ENCODE results near the gene CDC42SE2. TPM values are rescaled to one million over a fixed set of nuclear protein-coding genes. Genes with fewer than 3 reads are reported as not detected.

CDC42SE2 gene
- polyA plus RNA-seq, 1 donor from 2014 or later = 48.2 TPM

DNA sequence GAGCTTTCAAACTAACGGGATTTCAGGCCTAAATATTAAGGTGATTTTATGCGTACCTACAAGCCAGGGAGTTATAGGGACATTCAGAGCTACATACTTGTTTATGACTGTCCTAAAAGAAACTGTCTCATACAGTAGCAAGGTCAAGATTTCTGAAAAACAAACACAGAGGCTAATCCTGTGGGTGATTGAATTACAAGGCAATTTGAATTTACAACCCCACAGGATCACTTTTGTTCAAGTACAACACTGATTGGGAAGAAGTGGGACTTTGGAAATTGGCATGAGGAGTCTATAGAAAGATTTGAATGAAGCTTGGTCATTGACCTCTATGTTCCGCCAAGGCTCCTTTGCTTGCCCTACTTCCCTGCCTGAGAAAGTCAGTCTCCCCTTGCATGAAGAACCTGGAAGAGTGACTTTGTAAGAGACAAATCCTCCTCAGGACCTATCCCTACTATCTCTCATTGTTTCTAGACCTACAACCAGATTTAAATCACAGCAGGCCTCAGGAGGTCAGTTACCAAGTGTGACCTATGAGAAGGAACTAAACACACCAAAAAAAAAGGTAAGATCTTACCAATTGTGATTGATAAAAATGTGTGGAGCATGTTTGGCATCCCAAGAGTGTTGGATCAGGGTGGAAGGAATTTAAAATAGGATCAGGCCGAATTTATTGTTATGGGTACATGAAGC is 38.4 kb upstream of the CDC42SE2 start:
- TF ChIP-seq, protein P1, sequence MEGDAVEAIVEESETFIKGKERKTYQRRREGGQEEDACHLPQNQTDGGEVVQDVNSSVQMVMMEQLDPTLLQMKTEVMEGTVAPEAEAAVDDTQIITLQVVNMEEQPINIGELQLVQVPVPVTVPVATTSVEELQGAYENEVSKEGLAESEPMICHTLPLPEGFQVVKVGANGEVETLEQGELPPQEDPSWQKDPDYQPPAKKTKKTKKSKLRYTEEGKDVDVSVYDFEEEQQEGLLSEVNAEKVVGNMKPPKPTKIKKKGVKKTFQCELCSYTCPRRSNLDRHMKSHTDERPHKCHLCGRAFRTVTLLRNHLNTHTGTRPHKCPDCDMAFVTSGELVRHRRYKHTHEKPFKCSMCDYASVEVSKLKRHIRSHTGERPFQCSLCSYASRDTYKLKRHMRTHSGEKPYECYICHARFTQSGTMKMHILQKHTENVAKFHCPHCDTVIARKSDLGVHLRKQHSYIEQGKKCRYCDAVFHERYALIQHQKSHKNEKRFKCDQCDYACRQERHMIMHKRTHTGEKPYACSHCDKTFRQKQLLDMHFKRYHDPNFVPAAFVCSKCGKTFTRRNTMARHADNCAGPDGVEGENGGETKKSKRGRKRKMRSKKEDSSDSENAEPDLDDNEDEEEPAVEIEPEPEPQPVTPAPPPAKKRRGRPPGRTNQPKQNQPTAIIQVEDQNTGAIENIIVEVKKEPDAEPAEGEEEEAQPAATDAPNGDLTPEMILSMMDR (IDR thresholded peaks at IDR 0.05; ENCODE audit: poor library complexity, severe bottlenecking) = no peak
- TF ChIP-seq TAF1 (IDR thresholded peaks at IDR 0.05; ENCODE audit: low read depth) (no peak), POLR2AphosphoS5 (IDR thresholded peaks at IDR 0.05) (no peak), MXI1 (conservative IDR thresholded peaks at IDR 0.05; ENCODE audit: poor library complexity, severe bottlenecking) (no peak), SMC3 (conservative IDR thresholded peaks at IDR 0.05; ENCODE audit: poor library complexity) (no peak), RAD21 (conservative IDR thresholded peaks at IDR 0.05) (no peak), EZH2 (IDR thresholded peaks at IDR 0.05; ENCODE audit: borderline replicate concordance, insufficient read depth, low read length, poor library complexity, severe bottlenecking) (no peak), EP300 (conservative IDR thresholded peaks at IDR 0.05; ENCODE audit: poor library complexity, severe bottlenecking) (no peak)
- TF ChIP-seq, protein P2, sequence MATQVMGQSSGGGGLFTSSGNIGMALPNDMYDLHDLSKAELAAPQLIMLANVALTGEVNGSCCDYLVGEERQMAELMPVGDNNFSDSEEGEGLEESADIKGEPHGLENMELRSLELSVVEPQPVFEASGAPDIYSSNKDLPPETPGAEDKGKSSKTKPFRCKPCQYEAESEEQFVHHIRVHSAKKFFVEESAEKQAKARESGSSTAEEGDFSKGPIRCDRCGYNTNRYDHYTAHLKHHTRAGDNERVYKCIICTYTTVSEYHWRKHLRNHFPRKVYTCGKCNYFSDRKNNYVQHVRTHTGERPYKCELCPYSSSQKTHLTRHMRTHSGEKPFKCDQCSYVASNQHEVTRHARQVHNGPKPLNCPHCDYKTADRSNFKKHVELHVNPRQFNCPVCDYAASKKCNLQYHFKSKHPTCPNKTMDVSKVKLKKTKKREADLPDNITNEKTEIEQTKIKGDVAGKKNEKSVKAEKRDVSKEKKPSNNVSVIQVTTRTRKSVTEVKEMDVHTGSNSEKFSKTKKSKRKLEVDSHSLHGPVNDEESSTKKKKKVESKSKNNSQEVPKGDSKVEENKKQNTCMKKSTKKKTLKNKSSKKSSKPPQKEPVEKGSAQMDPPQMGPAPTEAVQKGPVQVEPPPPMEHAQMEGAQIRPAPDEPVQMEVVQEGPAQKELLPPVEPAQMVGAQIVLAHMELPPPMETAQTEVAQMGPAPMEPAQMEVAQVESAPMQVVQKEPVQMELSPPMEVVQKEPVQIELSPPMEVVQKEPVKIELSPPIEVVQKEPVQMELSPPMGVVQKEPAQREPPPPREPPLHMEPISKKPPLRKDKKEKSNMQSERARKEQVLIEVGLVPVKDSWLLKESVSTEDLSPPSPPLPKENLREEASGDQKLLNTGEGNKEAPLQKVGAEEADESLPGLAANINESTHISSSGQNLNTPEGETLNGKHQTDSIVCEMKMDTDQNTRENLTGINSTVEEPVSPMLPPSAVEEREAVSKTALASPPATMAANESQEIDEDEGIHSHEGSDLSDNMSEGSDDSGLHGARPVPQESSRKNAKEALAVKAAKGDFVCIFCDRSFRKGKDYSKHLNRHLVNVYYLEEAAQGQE (IDR thresholded peaks at IDR 0.05; ENCODE audit: borderline replicate concordance) = no peak
- H3F3A ChIP-seq (ENCODE audit: insufficient read depth, low read length, poor library complexity, severe bottlenecking) = no peaks in the 10 kb centered on the region
- H3K4me3 ChIP-seq (ENCODE audit: low read length) = no peak overlapping the region
- H3K27me3 ChIP-seq (ENCODE audit: insufficient read depth, low read depth, low read length) = no peaks in the 10 kb centered on the region
- H3K27ac ChIP-seq (ENCODE audit: low read length) = no peak overlapping the region
- H3K9me3 ChIP-seq (ENCODE audit: low read length) = no peaks in the 10 kb centered on the region
- no peaks in the 10 kb centered on the region for H4K20me1 ChIP-seq (ENCODE audit: insufficient read depth)
- H3K79me2 ChIP-seq (replicated peaks; ENCODE audit: insufficient read depth, low read length) = no peaks in the 10 kb centered on the region
- no peaks in the 10 kb centered on the region for H3K36me3 ChIP-seq (ENCODE audit: insufficient read depth, low read length)
- H3K9me2 ChIP-seq (ENCODE audit: insufficient read depth, low read length) = no peaks in the 10 kb centered on the region
- H3K4me2 ChIP-seq (ENCODE audit: low read length) = no peak overlapping the region
- H3K9ac ChIP-seq (ENCODE audit: low read length) = no peak overlapping the region
- H2AFZ ChIP-seq (ENCODE audit: low read depth, low read length) = no peak overlapping the region

DNA sequence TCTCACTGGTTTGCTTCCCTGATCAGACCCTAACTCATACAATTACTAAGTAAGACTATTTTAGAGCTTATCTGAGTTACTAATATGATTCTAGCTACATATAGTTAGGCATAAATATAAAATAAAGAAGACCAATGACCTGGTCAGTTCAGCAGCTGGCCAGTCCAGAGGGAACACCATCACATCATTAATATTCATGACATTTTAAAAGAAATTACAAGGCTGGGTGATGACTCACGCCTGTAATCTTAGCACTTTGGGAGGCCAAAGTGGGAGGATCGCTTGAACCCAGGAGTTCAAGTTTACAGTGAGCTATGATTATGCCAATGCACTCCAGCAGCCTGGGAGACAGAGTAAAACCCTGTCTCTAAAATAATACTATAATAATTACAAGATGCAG is 37.0 kb upstream of the CDC42SE2 start:
- no peaks in the 10 kb centered on the region for H3K9me2 ChIP-seq (ENCODE audit: insufficient read depth, low read length)
- H3K27ac ChIP-seq (ENCODE audit: low read length) = no peak overlapping the region
- no peak overlapping the region for H3K4me2 ChIP-seq (ENCODE audit: low read length)
- H3K4me3 ChIP-seq (ENCODE audit: low read length) = no peak overlapping the region
- H3K79me2 ChIP-seq (replicated peaks; ENCODE audit: insufficient read depth, low read length) = no peaks in the 10 kb centered on the region
- no peaks in the 10 kb centered on the region for H3K9me3 ChIP-seq (ENCODE audit: low read length)
- H2AFZ ChIP-seq (ENCODE audit: low read depth, low read length) = no peak overlapping the region
- no peaks in the 10 kb centered on the region for H3F3A ChIP-seq (ENCODE audit: insufficient read depth, low read length, poor library complexity, severe bottlenecking)
- no peaks in the 10 kb centered on the region for H4K20me1 ChIP-seq (ENCODE audit: insufficient read depth)
- H3K36me3 ChIP-seq (ENCODE audit: insufficient read depth, low read length) = no peaks in the 10 kb centered on the region
- H3K9ac ChIP-seq (ENCODE audit: low read length) = no peak overlapping the region
- no peaks in the 10 kb centered on the region for H3K27me3 ChIP-seq (ENCODE audit: insufficient read depth, low read depth, low read length)
- TF ChIP-seq, protein P1 (IDR thresholded peaks at IDR 0.05; ENCODE audit: poor library complexity, severe bottlenecking) = no peak
- no peak for TF ChIP-seq MXI1 (conservative IDR thresholded peaks at IDR 0.05; ENCODE audit: poor library complexity, severe bottlenecking)
- no peak for TF ChIP-seq TAF1 (IDR thresholded peaks at IDR 0.05; ENCODE audit: low read depth)
- TF ChIP-seq EP300 (conservative IDR thresholded peaks at IDR 0.05; ENCODE audit: poor library complexity, severe bottlenecking) = no peak
- no peak for TF ChIP-seq POLR2AphosphoS5 (IDR thresholded peaks at IDR 0.05)
- TF ChIP-seq SMC3 (conservative IDR thresholded peaks at IDR 0.05; ENCODE audit: poor library complexity) = no peak
- TF ChIP-seq RAD21 (conservative IDR thresholded peaks at IDR 0.05) = no peak
- TF ChIP-seq EZH2 (IDR thresholded peaks at IDR 0.05; ENCODE audit: borderline replicate concordance, insufficient read depth, low read length, poor library complexity, severe bottlenecking) = no peak
- TF ChIP-seq, protein P2 (IDR thresholded peaks at IDR 0.05; ENCODE audit: borderline replicate concordance) = no peak

Data from neural cell (in vitro differentiated cells).